GM10266 (cell line): ENCODE data around the gene CRMP1.

Experiments
- DNase-seq: peaks from one replicate; pipeline ENCODE4 v3.0.0; 2012; ENCODE audit errors: extremely low spot score
- CTCF ChIP-seq: IDR thresholded peaks from 2 replicates; pipeline ENCODE4 v1.5.1; 2012; ENCODE audit warnings: mild to moderate bottlenecking, low read depth; ENCODE audit not compliant: control insufficient read depth, insufficient read depth; ENCODE audit errors: missing control alignments

The CRMP1 gene

GRCh38 chr4:5926598-5926997 is 33.7 kb upstream of the CRMP1 start:
- no peak for DNase-seq
- TF ChIP-seq CTCF: no peak

- DNase-seq: no peak
- TF ChIP-seq CTCF: no peak
Measured at GRCh38 chr4:5925419-5926200, 32.7 kb upstream of the CRMP1 start.

- TF ChIP-seq CTCF: no peak
- DNase-seq: no peak
Measured at GRCh38 chr4:5924461-5925125, 31.7 kb upstream of the CRMP1 start.

GRCh38 chr4:5923376-5923775 is 30.5 kb upstream of the CRMP1 start:
- DNase-seq: no peak
- TF ChIP-seq CTCF: no peak

- DNase-seq: no peak
- TF ChIP-seq CTCF: no peak
Measured at GRCh38 chr4:5922556-5922955, 29.7 kb upstream of the CRMP1 start.

GRCh38 chr4:5921981-5922380 is 29.1 kb upstream of the CRMP1 start:
- no peak for TF ChIP-seq CTCF
- no peak for DNase-seq
